ENCODE results near the gene RETREG3. TPM values are rescaled to one million over a fixed set of nuclear protein-coding genes. Genes with fewer than 3 reads are reported as not detected.

Gene RETREG3
- total RNA-seq, 1 experiment from 2014 or later: 38.5 TPM

DNA sequence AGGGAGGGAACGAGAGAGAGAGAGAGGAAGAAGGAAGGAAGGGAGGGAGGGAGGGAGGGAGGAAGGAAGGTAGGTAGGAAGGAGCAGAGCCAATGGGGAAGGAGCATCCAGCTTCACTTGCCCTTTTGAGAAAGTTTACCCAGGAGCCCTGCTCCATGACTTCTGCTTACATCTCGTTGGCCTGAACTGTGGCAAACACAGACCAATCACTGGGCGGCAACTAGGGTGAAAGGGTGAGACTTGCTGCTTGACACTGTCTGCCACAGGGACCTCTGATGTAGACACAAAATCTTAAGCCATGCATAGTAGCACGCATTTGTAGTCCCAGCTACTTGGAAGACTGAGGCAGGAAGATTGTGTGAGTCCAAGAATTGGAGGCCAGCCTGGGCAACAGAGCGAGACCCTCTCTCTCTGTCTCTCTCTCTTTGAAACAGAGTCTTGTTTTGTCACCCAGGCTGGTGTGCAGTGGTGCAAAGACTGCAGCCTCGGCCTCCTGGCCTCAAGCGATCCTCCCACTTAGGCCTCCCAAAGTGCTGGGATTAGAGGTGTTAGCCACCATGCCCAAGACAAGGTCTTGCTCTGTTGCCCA is 30.4 kb upstream of the RETREG3 start:
- POLR2A ChIA-PET: interaction anchor here (0.8 kb wide), 1 partner anchor 11 kb away, joined by 3 read pairs; no protein-coding TSS in a partner anchor
- H3K4me1 ChIP-seq (ENCODE audit: control insufficient read depth in 1 of 2, insufficient read depth in 2 of 2, low read length in 2 of 2): no peaks in the 10 kb centered on the region
- DNase-seq (ENCODE audit: low read depth, low spot score) (no peak), ATAC-seq (no peak)
- RAD21 ChIA-PET (ENCODE audit: low non-redundant PET in 1 of 2, low total read pairs in 2 of 2, uncharacterized antibody in 2 of 2, unreplicated experiment in 2 of 2): no interaction called here
- CTCF ChIA-PET: interaction anchor here (0.6 kb wide), 1 partner anchor 12 kb away, joined by 4 read pairs; no protein-coding TSS in a partner anchor
- H3K27me3 ChIP-seq (ENCODE audit: insufficient read depth, low read length): no peaks in the 10 kb centered on the region
- H3K9ac ChIP-seq (ENCODE audit: low read length): no peak overlapping the region
- H3K79me2 ChIP-seq (ENCODE audit: insufficient read depth, low read length): no peaks in the 10 kb centered on the region
- no TSS peak for BruUV-seq (replicated peaks)
- H2AFZ ChIP-seq (ENCODE audit: low read depth, low read length, poor library complexity, severe bottlenecking): no peak overlapping the region
- TF ChIP-seq SRF (IDR thresholded peaks at IDR 0.05; ENCODE audit: low read depth) (no peak), POLR2AphosphoS5 (IDR thresholded peaks at IDR 0.05; ENCODE audit: low read depth, low read length) (no peak), POLR2A (IDR thresholded peaks at IDR 0.05; ENCODE audit: borderline replicate concordance, extremely low read depth, insufficient read depth, insufficient read length) (no peak)
- TF ChIP-seq, protein P1, sequence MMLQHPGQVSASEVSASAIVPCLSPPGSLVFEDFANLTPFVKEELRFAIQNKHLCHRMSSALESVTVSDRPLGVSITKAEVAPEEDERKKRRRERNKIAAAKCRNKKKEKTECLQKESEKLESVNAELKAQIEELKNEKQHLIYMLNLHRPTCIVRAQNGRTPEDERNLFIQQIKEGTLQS (IDR thresholded peaks at IDR 0.05): no peak
- TF ChIP-seq, protein P2, sequence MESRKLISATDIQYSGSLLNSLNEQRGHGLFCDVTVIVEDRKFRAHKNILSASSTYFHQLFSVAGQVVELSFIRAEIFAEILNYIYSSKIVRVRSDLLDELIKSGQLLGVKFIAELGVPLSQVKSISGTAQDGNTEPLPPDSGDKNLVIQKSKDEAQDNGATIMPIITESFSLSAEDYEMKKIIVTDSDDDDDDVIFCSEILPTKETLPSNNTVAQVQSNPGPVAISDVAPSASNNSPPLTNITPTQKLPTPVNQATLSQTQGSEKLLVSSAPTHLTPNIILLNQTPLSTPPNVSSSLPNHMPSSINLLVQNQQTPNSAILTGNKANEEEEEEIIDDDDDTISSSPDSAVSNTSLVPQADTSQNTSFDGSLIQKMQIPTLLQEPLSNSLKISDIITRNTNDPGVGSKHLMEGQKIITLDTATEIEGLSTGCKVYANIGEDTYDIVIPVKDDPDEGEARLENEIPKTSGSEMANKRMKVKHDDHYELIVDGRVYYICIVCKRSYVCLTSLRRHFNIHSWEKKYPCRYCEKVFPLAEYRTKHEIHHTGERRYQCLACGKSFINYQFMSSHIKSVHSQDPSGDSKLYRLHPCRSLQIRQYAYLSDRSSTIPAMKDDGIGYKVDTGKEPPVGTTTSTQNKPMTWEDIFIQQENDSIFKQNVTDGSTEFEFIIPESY (IDR thresholded peaks at IDR 0.05; ENCODE audit: extremely low read depth, insufficient replicate concordance, low read length): no peak
- TF ChIP-seq, protein P3, sequence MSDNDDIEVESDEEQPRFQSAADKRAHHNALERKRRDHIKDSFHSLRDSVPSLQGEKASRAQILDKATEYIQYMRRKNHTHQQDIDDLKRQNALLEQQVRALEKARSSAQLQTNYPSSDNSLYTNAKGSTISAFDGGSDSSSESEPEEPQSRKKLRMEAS (IDR thresholded peaks at IDR 0.05): no peak
- no peaks in the 10 kb centered on the region for H3K36me3 ChIP-seq (ENCODE audit: control insufficient read depth in 1 of 2, insufficient read depth in 2 of 2, low read length in 2 of 2)
- no peaks in the 10 kb centered on the region for H3K9me3 ChIP-seq (ENCODE audit: control insufficient read depth in 1 of 2, insufficient read depth in 1 of 2, low read depth in 1 of 2, low read length in 2 of 2)
- no peaks in the 10 kb centered on the region for H3K9me2 ChIP-seq (ENCODE audit: insufficient read depth)
- no peak overlapping the region for H3K27ac ChIP-seq (ENCODE audit: low read depth, low read length)
- intact Hi-C loops (cut with micrococcal nuclease): no loop called here
- H4K20me1 ChIP-seq (ENCODE audit: insufficient read depth): no peaks in the 10 kb centered on the region
- H3K4me2 ChIP-seq (ENCODE audit: low read length): no peak overlapping the region
- H3K4me3 ChIP-seq (replicated peaks in 1 of 2; ENCODE audit: low read depth in 1 of 2, low read length in 2 of 2): no peak overlapping the region
